ENCODE measurements around the gene EEF1AKMT4. TPM values are rescaled to one million over a fixed set of nuclear protein-coding genes. Genes with fewer than 3 reads are reported as not detected.

Gene EEF1AKMT4
- total and polyA plus RNA-seq, 2 of the 8 experiments (the other 6 are each of a cell fraction or from before 2014, with no cell fraction given), result 9.3 to 30.1 TPM

DNA sequence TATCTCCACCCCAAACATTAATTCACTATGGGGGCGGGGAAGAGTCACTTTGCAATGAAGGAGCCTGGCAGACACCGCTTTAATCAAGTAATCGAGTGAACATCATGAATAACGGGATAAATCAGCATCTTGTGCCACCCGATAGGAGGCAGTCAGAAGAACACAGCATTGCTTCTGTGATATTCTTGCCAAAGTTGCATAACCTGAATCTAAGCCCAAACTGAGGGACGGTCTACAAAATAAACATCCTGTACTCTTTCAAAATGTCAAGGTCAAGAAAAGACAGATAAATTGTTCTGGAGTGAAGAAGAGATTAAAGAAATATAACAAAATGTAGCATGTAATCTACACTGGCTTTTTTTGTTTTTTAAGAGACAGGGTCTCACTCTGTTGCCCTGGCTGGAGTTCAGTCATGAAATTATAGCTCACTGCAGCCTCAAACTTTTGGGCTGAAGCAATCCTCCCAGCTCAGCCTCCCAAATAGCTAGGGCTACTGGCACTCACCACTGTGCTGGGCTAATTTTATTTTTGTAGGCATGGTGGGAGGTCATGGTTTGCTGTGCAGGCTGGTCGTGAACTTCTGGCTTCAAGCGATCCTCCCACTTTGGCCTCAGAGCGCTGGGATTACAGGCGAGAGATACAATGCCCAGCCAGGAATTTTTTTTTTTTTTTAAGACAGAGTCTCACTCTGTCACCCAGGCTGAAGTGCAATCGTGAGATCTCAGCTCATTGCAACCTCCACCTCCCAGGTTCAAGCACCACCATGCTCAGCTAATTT is 40.1 kb upstream of the EEF1AKMT4 start (continued):
- TF ChIP-seq, protein P1, sequence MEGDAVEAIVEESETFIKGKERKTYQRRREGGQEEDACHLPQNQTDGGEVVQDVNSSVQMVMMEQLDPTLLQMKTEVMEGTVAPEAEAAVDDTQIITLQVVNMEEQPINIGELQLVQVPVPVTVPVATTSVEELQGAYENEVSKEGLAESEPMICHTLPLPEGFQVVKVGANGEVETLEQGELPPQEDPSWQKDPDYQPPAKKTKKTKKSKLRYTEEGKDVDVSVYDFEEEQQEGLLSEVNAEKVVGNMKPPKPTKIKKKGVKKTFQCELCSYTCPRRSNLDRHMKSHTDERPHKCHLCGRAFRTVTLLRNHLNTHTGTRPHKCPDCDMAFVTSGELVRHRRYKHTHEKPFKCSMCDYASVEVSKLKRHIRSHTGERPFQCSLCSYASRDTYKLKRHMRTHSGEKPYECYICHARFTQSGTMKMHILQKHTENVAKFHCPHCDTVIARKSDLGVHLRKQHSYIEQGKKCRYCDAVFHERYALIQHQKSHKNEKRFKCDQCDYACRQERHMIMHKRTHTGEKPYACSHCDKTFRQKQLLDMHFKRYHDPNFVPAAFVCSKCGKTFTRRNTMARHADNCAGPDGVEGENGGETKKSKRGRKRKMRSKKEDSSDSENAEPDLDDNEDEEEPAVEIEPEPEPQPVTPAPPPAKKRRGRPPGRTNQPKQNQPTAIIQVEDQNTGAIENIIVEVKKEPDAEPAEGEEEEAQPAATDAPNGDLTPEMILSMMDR (IDR thresholded peaks at IDR 0.05; ENCODE audit: control extremely low read depth in 1 of 3, insufficient read depth in 1 of 3, low read depth in 1 of 3, low read length in 3 of 3), result no peak
- no peak for TF ChIP-seq PHF8 (conservative IDR thresholded peaks at IDR 0.05; ENCODE audit: low read depth, low read length)
- no peak for TF ChIP-seq GABPA (IDR thresholded peaks at IDR 0.05; ENCODE audit: borderline replicate concordance, insufficient read depth, low read length)
- no peak for TF ChIP-seq BRCA1 (IDR thresholded peaks at IDR 0.05; ENCODE audit: low read depth, low read length)
- no peak for TF ChIP-seq RBBP5 (IDR thresholded peaks at IDR 0.05; ENCODE audit: borderline replicate concordance, low read depth, low read length)
- TF ChIP-seq ASH2L (IDR thresholded peaks at IDR 0.05; ENCODE audit: low read length), result no peak
- no peak for TF ChIP-seq SIRT6 (IDR thresholded peaks at IDR 0.05; ENCODE audit: low read length)

Data from H1 (cell line).